Uterus (tissue), 4 donors: Measurements from ENCODE around the gene TK2. TPM values are rescaled to one million over a fixed set of nuclear protein-coding genes. Genes with fewer than 3 reads are reported as not detected.
A peak's percentile ranks its signal among the peaks of the same experiment; 100 is the strongest.

Experiments
- DNase-seq, 2 donors: peaks; one replicate each; pipeline ENCODE4 v3.0.0-alpha.2; 2019 to 2020
- H3K27ac ChIP-seq, 2 donors: fragments of 200-600 bp; sonication (generic); 1 replicate in 1 of 2; 2 replicates in 1 of 2; pipeline ENCODE4 v1.5.1; 2016 to 2018
- H3K27me3 ChIP-seq, 2 donors: fragments of 200-600 bp; sonication (generic); one replicate each; pipeline ENCODE4 v1.5.1; 2018 to 2019; ENCODE audit warnings: control low read depth in 1 of 2
- H3K36me3 ChIP-seq, 2 donors: fragments of 200-600 bp; sonication (generic); one replicate each; pipeline ENCODE4 v1.5.1; 2019; ENCODE audit warnings: control low read depth in 1 of 2
- H3K4me1 ChIP-seq, 2 donors: fragments of 200-600 bp; sonication (generic); one replicate each; pipeline ENCODE4 v1.5.1; 2018 to 2019; ENCODE audit warnings: control low read depth in 1 of 2
- H3K4me3 ChIP-seq, 2 donors: fragments of 200-600 bp; sonication (generic); 1 replicate in 1 of 2; 2 replicates in 1 of 2; pipeline ENCODE4 v1.5.1; 2018 to 2019; ENCODE audit warnings: mild to moderate bottlenecking in 1 of 2
- H3K9me3 ChIP-seq, 2 donors: fragments of 200-600 bp; sonication (generic); one replicate each; pipeline ENCODE4 v1.5.1; 2019; ENCODE audit warnings: control low read depth in 1 of 2
- CTCF ChIP-seq, 4 experiments: fragments of 200-600 bp in 2 of 4; fragments of 450-650 bp in 2 of 4; sonication (generic) in 2 of 4; IDR thresholded peaks; one replicate each; pipeline ENCODE4 v1.5.1; 2016 to 2019; ENCODE audit warnings: antibody characterized with exemption in 4 of 4, mild to moderate bottlenecking in 2 of 4, moderate library complexity in 1 of 4
- POLR2A ChIP-seq, 2 donors: fragments of 450-650 bp; IDR thresholded peaks; one replicate each; pipeline ENCODE4 v1.6.1; 2016; ENCODE audit warnings: antibody characterized with exemption in 2 of 2, mild to moderate bottlenecking in 1 of 2, moderate library complexity in 1 of 2
- intact Hi-C: fragments of 100-400 bp; cut with DNase I; formaldehyde crosslinking; loops from one replicate; pipeline ENCODE4 v1.15.1; 2023; ENCODE audit warnings: low total_unique reads
- total RNA-seq, 4 donors: library from RNA; depleted of rRNA in 3 of 4; stranded (reverse); fragments of >200 nt in 3 of 4; gene quantifications; one replicate each; pipeline versions ENCODE4 v1.1.0 to v1.2.4, GENCODE V29; 2014 to 2023
- donor health status: DM: yes; HTN: yes; CAD: no.

The TK2 gene
- total RNA-seq, 4 donors from 2014 or later: 13.6 to 52.6 (median 39.2) TPM

DNA sequence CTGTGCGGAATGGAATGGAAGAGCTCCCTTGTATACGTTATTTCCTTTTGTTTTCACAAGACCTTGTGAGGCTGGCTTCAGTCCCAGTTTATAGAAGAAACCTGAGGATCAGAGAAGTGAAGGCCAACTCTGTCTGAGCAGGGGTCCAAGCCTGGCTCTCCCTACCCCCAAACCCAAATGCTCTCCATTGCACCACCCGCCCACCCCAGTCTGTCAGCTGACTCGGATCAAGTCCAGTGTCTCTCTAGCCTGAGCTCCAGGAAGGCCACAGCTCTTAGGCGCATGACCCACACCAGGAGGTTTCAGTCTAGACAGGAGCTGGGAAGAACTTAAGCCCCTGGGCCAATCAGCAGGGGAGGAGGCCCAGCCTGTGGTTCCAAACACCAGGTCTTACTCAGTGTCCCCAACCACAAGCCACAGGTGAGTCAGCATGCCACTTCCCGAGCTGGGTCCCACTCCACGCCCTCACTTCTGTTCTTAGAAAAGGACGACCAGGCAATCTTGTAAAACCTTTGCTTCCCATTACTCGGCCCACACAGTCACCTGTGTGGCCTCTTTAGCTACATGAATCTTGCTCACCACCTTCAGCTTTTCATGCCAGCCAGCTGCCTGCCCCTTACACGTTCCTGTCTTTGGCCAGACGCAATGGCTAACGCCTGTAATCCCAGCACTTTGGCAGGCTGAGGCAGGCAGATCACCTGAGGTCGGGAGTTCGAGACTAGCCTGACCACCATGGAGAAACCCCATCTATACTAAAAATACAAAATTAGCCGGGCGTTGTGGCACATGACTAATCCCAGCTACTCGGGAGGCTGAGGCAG is 27.8 kb downstream of the TK2 start:
- Histone ChIP-seq H3K36me3 (no peaks in the 10 kb centered on the region), H3K9me3 (no peaks in the 10 kb centered on the region), H3K27me3 (no peaks in the 10 kb centered on the region), H3K27ac (peak overlapping the region in 1 of 2 donors; percentile 23), H3K4me1 (peaks cover 0 to 7% of the 10 kb centered on the region in 2 donors), H3K4me3 (no peak overlapping the region)
- intact Hi-C loops: no loop called here
- TF ChIP-seq POLR2A (IDR thresholded peaks at IDR 0.05): no peak
- TF ChIP-seq CTCF (IDR thresholded peaks at IDR 0.05): no peak
- no peak for DNase-seq

GRCh38 chr16:66521252-66521713 is 28.6 kb downstream of the TK2 start:
- no peak overlapping the region for H3K4me3 ChIP-seq
- H3K36me3 ChIP-seq: no peaks in the 10 kb centered on the region
- H3K27ac ChIP-seq: peak overlapping the region; percentile 23 to 51
- no peak for DNase-seq
- no peaks in the 10 kb centered on the region for H3K9me3 ChIP-seq
- TF ChIP-seq CTCF (IDR thresholded peaks at IDR 0.05) (no peak), POLR2A (IDR thresholded peaks at IDR 0.05) (no peak)
- H3K27me3 ChIP-seq: no peaks in the 10 kb centered on the region
- intact Hi-C loops: no loop called here
- H3K4me1 ChIP-seq: peaks cover 2 to 11% of the 10 kb centered on the region in 2 donors

DNA sequence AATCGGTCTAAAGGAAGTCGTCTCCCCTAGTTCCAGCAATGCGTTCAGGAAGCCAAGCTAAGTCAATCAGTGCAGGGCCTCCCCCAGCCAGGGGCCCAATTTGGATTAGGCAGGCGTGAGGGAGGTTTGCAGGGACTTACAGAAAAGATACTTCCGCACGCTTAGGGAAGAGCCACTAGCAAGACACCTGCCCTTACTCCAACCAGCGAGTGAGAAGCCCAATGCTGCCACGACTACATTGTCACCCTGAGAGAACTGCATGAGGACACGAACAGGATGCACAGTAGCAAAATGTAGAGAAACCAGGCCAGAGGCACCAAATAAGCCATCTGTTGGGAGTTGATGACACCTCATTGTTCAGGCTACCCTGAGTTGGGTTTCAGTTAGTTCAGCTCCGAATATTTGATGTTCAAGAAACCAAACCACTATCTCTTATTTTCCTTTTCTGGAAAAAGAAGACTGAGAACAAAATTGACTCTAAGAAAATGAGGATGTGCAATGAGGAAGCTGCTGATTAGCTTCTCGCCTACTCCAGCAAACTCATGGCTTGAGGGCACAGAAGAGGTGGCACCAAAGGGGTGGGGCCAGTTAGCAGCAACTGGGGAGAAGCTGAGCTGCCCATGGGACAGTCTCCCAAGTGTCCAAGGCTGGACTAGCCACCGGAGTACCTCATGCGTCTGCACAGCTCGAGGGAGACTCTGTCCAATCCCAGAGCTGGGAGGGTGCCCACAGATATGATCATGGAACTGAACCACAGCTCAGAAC is 29.3 kb downstream of the TK2 start:
- intact Hi-C loops: no loop called here
- Histone ChIP-seq H3K4me3 (no peak overlapping the region), H3K9me3 (no peaks in the 10 kb centered on the region), H3K4me1 (peaks cover 6 to 18% of the 10 kb centered on the region in 2 donors), H3K36me3 (no peaks in the 10 kb centered on the region), H3K27ac (peak overlapping the region; percentile 28 to 51), H3K27me3 (no peaks in the 10 kb centered on the region)
- no peak for DNase-seq
- TF ChIP-seq CTCF (IDR thresholded peaks at IDR 0.05) (no peak), POLR2A (IDR thresholded peaks at IDR 0.05) (no peak)

GRCh38 chr16:66519482-66520373 is 30.2 kb downstream of the TK2 start:
- Histone ChIP-seq H3K4me1 (peaks cover 6 to 22% of the 10 kb centered on the region in 2 donors), H3K27me3 (no peaks in the 10 kb centered on the region), H3K27ac (peak overlapping the region; percentile 12 to 28), H3K4me3 (no peak overlapping the region), H3K9me3 (no peaks in the 10 kb centered on the region), H3K36me3 (no peaks in the 10 kb centered on the region)
- intact Hi-C loops: no loop called here
- TF ChIP-seq POLR2A (IDR thresholded peaks at IDR 0.05): no peak
- no peak for TF ChIP-seq CTCF (IDR thresholded peaks at IDR 0.05)
- DNase-seq: no peak
